ENCODE data around the gene CT47C1.

CT47C1 gene

GRCh38 chrX:119045884-119046283 is 26.9 kb upstream of the CT47C1 start:
- no peak for DNase-seq

GRCh38 chrX:119055687-119056086 is 17.1 kb upstream of the CT47C1 start:
- Histone ChIP-seq H4K20me1 (ENCODE audit: insufficient read depth, low read length) (no peaks in the 10 kb centered on the region), H3K4me1 (ENCODE audit: insufficient read depth, low read length) (no peaks in the 10 kb centered on the region), H3K9me3 (ENCODE audit: insufficient read depth, low read length, severe bottlenecking) (no peaks in the 10 kb centered on the region), H2AFZ (ENCODE audit: low read depth, low read length) (no peak overlapping the region), H3K27me3 (ENCODE audit: insufficient read depth, low read length, poor library complexity) (no peaks in the 10 kb centered on the region), H3K4me3 (ENCODE audit: low read depth in 1 of 2, low read length in 2 of 2) (no peak overlapping the region), H3K36me3 (ENCODE audit: insufficient read depth, low read length) (no peaks in the 10 kb centered on the region), H3K27ac (ENCODE audit: low read length) (no peak overlapping the region), H3K4me2 (ENCODE audit: insufficient read depth, low read length) (no peak overlapping the region), H3K79me2 (ENCODE audit: insufficient read depth, low read length) (no peaks in the 10 kb centered on the region), H3K9ac (ENCODE audit: low read depth, low read length) (no peak overlapping the region)
- DNase-seq (no peak), ATAC-seq (ENCODE audit: insufficient read depth, low read depth) (no peak)
- no peak for TF ChIP-seq EZH2 (IDR thresholded peaks at IDR 0.05; ENCODE audit: borderline replicate concordance, low read depth, low read length, severe bottlenecking)
- TF ChIP-seq, protein P1, sequence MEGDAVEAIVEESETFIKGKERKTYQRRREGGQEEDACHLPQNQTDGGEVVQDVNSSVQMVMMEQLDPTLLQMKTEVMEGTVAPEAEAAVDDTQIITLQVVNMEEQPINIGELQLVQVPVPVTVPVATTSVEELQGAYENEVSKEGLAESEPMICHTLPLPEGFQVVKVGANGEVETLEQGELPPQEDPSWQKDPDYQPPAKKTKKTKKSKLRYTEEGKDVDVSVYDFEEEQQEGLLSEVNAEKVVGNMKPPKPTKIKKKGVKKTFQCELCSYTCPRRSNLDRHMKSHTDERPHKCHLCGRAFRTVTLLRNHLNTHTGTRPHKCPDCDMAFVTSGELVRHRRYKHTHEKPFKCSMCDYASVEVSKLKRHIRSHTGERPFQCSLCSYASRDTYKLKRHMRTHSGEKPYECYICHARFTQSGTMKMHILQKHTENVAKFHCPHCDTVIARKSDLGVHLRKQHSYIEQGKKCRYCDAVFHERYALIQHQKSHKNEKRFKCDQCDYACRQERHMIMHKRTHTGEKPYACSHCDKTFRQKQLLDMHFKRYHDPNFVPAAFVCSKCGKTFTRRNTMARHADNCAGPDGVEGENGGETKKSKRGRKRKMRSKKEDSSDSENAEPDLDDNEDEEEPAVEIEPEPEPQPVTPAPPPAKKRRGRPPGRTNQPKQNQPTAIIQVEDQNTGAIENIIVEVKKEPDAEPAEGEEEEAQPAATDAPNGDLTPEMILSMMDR (IDR thresholded peaks at IDR 0.05; ENCODE audit: borderline replicate concordance, extremely low read depth, low read length, poor library complexity, severe bottlenecking) = no peak

More at GRCh38 chrX:119045884-119046283, 26.9 kb upstream of the CT47C1 start:
- Histone ChIP-seq H3K9me3 (ENCODE audit: insufficient read depth, low read length, severe bottlenecking) (no peaks in the 10 kb centered on the region), H3K4me1 (ENCODE audit: insufficient read depth, low read length) (no peaks in the 10 kb centered on the region), H3K27ac (ENCODE audit: low read length) (no peak overlapping the region), H3K27me3 (ENCODE audit: insufficient read depth, low read length, poor library complexity) (no peaks in the 10 kb centered on the region), H2AFZ (ENCODE audit: low read depth, low read length) (no peak overlapping the region), H3K79me2 (ENCODE audit: insufficient read depth, low read length) (no peaks in the 10 kb centered on the region), H3K4me3 (ENCODE audit: low read depth in 1 of 2, low read length in 2 of 2) (no peak overlapping the region), H3K4me2 (ENCODE audit: insufficient read depth, low read length) (no peak overlapping the region), H3K36me3 (ENCODE audit: insufficient read depth, low read length) (no peaks in the 10 kb centered on the region), H4K20me1 (ENCODE audit: insufficient read depth, low read length) (no peaks in the 10 kb centered on the region), H3K9ac (ENCODE audit: low read depth, low read length) (no peak overlapping the region)
- TF ChIP-seq, protein P1 (IDR thresholded peaks at IDR 0.05; ENCODE audit: borderline replicate concordance, extremely low read depth, low read length, poor library complexity, severe bottlenecking) = no peak
- TF ChIP-seq EZH2 (IDR thresholded peaks at IDR 0.05; ENCODE audit: borderline replicate concordance, low read depth, low read length, severe bottlenecking) = no peak
- no peak for ATAC-seq (ENCODE audit: insufficient read depth, low read depth)

GRCh38 chrX:119062750-119063374 is 9.9 kb upstream of the CT47C1 start:
- no peaks in the 10 kb centered on the region for H3K4me1 ChIP-seq (ENCODE audit: insufficient read depth, low read length)
- no peaks in the 10 kb centered on the region for H3K27me3 ChIP-seq (ENCODE audit: insufficient read depth, low read length, poor library complexity)
- ATAC-seq (ENCODE audit: insufficient read depth, low read depth) (no peak), DNase-seq (no peak)
- no peak overlapping the region for H2AFZ ChIP-seq (ENCODE audit: low read depth, low read length)
- no peak overlapping the region for H3K4me2 ChIP-seq (ENCODE audit: insufficient read depth, low read length)
- no peak overlapping the region for H3K9ac ChIP-seq (ENCODE audit: low read depth, low read length)
- no peak overlapping the region for H3K4me3 ChIP-seq (ENCODE audit: low read depth in 1 of 2, low read length in 2 of 2)
- no peaks in the 10 kb centered on the region for H3K9me3 ChIP-seq (ENCODE audit: insufficient read depth, low read length, severe bottlenecking)
- H3K36me3 ChIP-seq (ENCODE audit: insufficient read depth, low read length) = no peaks in the 10 kb centered on the region
- H3K79me2 ChIP-seq (ENCODE audit: insufficient read depth, low read length) = no peaks in the 10 kb centered on the region
- no peak for TF ChIP-seq EZH2 (IDR thresholded peaks at IDR 0.05; ENCODE audit: borderline replicate concordance, low read depth, low read length, severe bottlenecking)
- TF ChIP-seq, protein P1 (IDR thresholded peaks at IDR 0.05; ENCODE audit: borderline replicate concordance, extremely low read depth, low read length, poor library complexity, severe bottlenecking) = no peak
- no peaks in the 10 kb centered on the region for H4K20me1 ChIP-seq (ENCODE audit: insufficient read depth, low read length)
- no peak overlapping the region for H3K27ac ChIP-seq (ENCODE audit: low read length)

All from DND-41 (cell line).